Smooth muscle cell of trachea (primary cell): ENCODE data around the gene PTS. TPM values are rescaled to one million over a fixed set of nuclear protein-coding genes. Genes with fewer than 3 reads are reported as not detected.

Experiments used
- total RNA-seq: library from RNA; depleted of rRNA; stranded (reverse); fragments of >200 nt; gene quantifications from 2 replicates; pipeline ENCODE4 v1.2.1, GENCODE V29; 2014

PTS gene
- 27.6 and 43.9 TPM in 2 replicates for total RNA-seq

GRCh38 chr11:112226062-112226830 lies at the start of gene PTS:
PTS (plus strand) TSS chr11:112226428; CDS start chr11:112226444, 16 bp downstream.

GRCh38 chr11:112260490-112260889 lies 34.3 kb downstream of the PTS start, which contains the start of gene PLET1:
PLET1 (minus strand) TSS chr11:112260860; CDS start chr11:112260589, 271 bp downstream.

Other genes with a start within 250 kb of the PTS start
- gene DLAT, start 201.0 kb upstream of the PTS start, total RNA-seq: 26.1 and 31.9 TPM in 2 replicates
- 1.5 and 4.4 TPM in 2 replicates for gene PIH1D2, start 152.4 kb upstream of the PTS start, total RNA-seq
- 16.4 and 18.3 TPM in 2 replicates for gene NKAPD1, start 152.1 kb upstream of the PTS start, total RNA-seq
- gene TIMM8B, start 139.7 kb upstream of the PTS start, total RNA-seq: 27.5 and 37.2 TPM in 2 replicates
- gene SDHD, start 139.6 kb upstream of the PTS start, total RNA-seq: 188 and 273 TPM in 2 replicates
- 0.33 and 0.87 TPM in 2 replicates for gene IL18, start 62.3 kb upstream of the PTS start, total RNA-seq
- gene TEX12, start 59.1 kb upstream of the PTS start, total RNA-seq: 0.15 TPM in 1 of 2 replicates, not detected in the other
- gene BCO2, start 50.9 kb upstream of the PTS start, total RNA-seq: 1.5 and 4.4 TPM in 2 replicates
- not detected in 2 replicates for gene PLET1, start 34.4 kb downstream of the PTS start, total RNA-seq